DND-41 (cell line): ENCODE measurements around the gene EXOC4.

Experiments used
- EZH2 ChIP-seq: IDR thresholded peaks from 3 replicates; pipeline ENCODE4 v1.6.1; 2012; ENCODE audit warnings: borderline replicate concordance, low read depth, mild to moderate bottlenecking, moderate library complexity, low read length, inconsistent platforms; ENCODE audit not compliant: severe bottlenecking
- TF ChIP-seq, protein P1 (sequence below): IDR thresholded peaks from 2 replicates; pipeline ENCODE4 v1.5.1; 2012; ENCODE audit warnings: borderline replicate concordance, low read length, moderate library complexity, mild to moderate bottlenecking; ENCODE audit not compliant: poor library complexity, severe bottlenecking; ENCODE audit errors: extremely low read depth

GRCh38 chr7:133646472-133647315, 393.8 kb downstream of the EXOC4 start:
- TF ChIP-seq, protein P1, sequence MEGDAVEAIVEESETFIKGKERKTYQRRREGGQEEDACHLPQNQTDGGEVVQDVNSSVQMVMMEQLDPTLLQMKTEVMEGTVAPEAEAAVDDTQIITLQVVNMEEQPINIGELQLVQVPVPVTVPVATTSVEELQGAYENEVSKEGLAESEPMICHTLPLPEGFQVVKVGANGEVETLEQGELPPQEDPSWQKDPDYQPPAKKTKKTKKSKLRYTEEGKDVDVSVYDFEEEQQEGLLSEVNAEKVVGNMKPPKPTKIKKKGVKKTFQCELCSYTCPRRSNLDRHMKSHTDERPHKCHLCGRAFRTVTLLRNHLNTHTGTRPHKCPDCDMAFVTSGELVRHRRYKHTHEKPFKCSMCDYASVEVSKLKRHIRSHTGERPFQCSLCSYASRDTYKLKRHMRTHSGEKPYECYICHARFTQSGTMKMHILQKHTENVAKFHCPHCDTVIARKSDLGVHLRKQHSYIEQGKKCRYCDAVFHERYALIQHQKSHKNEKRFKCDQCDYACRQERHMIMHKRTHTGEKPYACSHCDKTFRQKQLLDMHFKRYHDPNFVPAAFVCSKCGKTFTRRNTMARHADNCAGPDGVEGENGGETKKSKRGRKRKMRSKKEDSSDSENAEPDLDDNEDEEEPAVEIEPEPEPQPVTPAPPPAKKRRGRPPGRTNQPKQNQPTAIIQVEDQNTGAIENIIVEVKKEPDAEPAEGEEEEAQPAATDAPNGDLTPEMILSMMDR = no peak
- no peak for TF ChIP-seq EZH2
